ENCODE results near the gene KIRREL3. TPM values are rescaled to one million over a fixed set of nuclear protein-coding genes. Genes with fewer than 3 reads are reported as not detected.

The KIRREL3 gene
- polyA plus RNA-seq, 1 donor (not counting 4 experiments of a cell fraction or from before 2014, with no cell fraction given): 0.04 TPM

DNA sequence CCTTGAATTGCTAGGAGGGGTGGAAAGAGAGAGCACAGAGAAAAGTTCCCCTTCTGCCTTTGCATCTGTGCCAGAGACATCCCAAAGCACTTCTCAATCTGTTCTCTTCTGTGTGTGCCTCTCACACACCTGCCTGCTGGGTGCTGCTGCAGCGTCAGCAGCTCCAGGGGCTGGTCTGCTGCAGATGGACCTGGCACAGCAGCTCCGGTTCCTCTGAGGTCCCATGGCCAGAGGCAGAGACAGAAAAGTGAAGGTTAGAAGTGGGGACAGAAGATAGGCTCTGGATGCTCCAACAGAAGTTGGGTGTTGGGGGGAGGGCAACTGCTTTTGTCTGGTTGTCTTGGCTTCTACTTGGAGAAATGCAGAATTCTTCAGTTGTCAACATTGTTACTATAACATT lies 48.9 kb upstream of the KIRREL3 start:
- FAIRE-seq: no peak
- H4K20me1 ChIP-seq (ENCODE audit: control insufficient read depth, extremely low read depth, insufficient read depth, low read length): no peaks in the 10 kb centered on the region

DNA sequence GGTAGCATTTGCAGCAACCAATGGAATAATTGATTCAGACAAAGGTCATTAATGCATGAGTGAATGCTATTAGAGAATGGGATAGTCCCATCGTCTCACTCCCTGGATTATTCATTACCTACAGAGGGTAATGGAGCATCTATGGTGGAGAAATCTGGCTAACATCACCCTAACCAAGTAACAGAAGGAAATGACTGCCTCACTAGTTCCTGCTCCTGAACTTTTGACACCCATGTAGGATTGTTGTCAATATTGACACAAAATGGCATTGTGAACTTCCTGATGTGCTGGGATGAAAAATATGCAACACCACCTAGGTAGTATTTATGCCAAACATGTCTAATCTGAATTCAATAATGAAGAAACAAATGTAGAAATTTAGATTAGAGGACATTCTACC lies 44.0 kb upstream of the KIRREL3 start:
- H3K9me1 ChIP-seq (ENCODE audit: control insufficient read depth, extremely low read depth, insufficient read depth, low read length): no peaks in the 10 kb centered on the region
- FAIRE-seq (no peak), DNase-seq (ENCODE audit: low read depth, low spot score) (no peak)
- H3K4me1 ChIP-seq (ENCODE audit: control insufficient read depth, extremely low read depth, insufficient read depth, low read length): no peaks in the 10 kb centered on the region
- no peaks in the 10 kb centered on the region for H3K9me3 ChIP-seq (ENCODE audit: control insufficient read depth, low read depth, low read length)
- no peaks in the 10 kb centered on the region for H3K79me2 ChIP-seq (ENCODE audit: control insufficient read depth, insufficient read depth, low read length)
- H3K4me2 ChIP-seq (ENCODE audit: control insufficient read depth, extremely low read depth, insufficient read depth, low read depth, low read length): no peak overlapping the region
- no peaks in the 10 kb centered on the region for H4K20me1 ChIP-seq (ENCODE audit: control insufficient read depth, extremely low read depth, insufficient read depth, low read length)
- H3K4me3 ChIP-seq (ENCODE audit: control insufficient read depth in 2 of 3, extremely low read depth in 1 of 3, insufficient read depth in 2 of 3, low read depth in 1 of 3, low read length in 3 of 3): no peak overlapping the region
- no peak for TF ChIP-seq EZH2 (IDR thresholded peaks at IDR 0.05; ENCODE audit: low read length)
- TF ChIP-seq, protein P1, sequence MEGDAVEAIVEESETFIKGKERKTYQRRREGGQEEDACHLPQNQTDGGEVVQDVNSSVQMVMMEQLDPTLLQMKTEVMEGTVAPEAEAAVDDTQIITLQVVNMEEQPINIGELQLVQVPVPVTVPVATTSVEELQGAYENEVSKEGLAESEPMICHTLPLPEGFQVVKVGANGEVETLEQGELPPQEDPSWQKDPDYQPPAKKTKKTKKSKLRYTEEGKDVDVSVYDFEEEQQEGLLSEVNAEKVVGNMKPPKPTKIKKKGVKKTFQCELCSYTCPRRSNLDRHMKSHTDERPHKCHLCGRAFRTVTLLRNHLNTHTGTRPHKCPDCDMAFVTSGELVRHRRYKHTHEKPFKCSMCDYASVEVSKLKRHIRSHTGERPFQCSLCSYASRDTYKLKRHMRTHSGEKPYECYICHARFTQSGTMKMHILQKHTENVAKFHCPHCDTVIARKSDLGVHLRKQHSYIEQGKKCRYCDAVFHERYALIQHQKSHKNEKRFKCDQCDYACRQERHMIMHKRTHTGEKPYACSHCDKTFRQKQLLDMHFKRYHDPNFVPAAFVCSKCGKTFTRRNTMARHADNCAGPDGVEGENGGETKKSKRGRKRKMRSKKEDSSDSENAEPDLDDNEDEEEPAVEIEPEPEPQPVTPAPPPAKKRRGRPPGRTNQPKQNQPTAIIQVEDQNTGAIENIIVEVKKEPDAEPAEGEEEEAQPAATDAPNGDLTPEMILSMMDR (optimal IDR thresholded peaks at IDR 0.05 in 1 of 3, IDR thresholded peaks at IDR 0.05 in 1 of 3, conservative IDR thresholded peaks at IDR 0.05 in 1 of 3; ENCODE audit: extremely low read depth in 1 of 3, insufficient read depth in 2 of 3, low read length in 3 of 3): no peak
- dilution Hi-C loops (cut with MboI; ENCODE audit: extremely low pct_ligation_motif_present, low sequenced_read_pairs): no loop called here
- no peak overlapping the region for H2AFZ ChIP-seq (ENCODE audit: control insufficient read depth, low read length)
- H3K9ac ChIP-seq (ENCODE audit: control insufficient read depth, extremely low read depth, insufficient read depth, low read length): no peak overlapping the region
- H3K27me3 ChIP-seq (ENCODE audit: control insufficient read depth, extremely low read depth, insufficient read depth, low read length): no peaks in the 10 kb centered on the region
- H3K27ac ChIP-seq (ENCODE audit: control insufficient read depth, insufficient read depth, low read length): no peak overlapping the region
- H3K36me3 ChIP-seq (ENCODE audit: control insufficient read depth in 2 of 2, extremely low read depth in 1 of 2, insufficient read depth in 2 of 2, low read length in 2 of 2): no peaks in the 10 kb centered on the region

More for the DNA sequence above, 48.9 kb upstream of the KIRREL3 start:
- dilution Hi-C loops (cut with MboI; ENCODE audit: extremely low pct_ligation_motif_present, low sequenced_read_pairs): no loop called here
- Histone ChIP-seq H3K79me2 (ENCODE audit: control insufficient read depth, insufficient read depth, low read length) (no peaks in the 10 kb centered on the region), H3K9ac (ENCODE audit: control insufficient read depth, extremely low read depth, insufficient read depth, low read length) (no peak overlapping the region), H3K36me3 (ENCODE audit: control insufficient read depth in 2 of 2, extremely low read depth in 1 of 2, insufficient read depth in 2 of 2, low read length in 2 of 2) (no peaks in the 10 kb centered on the region), H3K27ac (ENCODE audit: control insufficient read depth, insufficient read depth, low read length) (no peak overlapping the region), H3K9me3 (ENCODE audit: control insufficient read depth, low read depth, low read length) (no peaks in the 10 kb centered on the region), H3K27me3 (ENCODE audit: control insufficient read depth, extremely low read depth, insufficient read depth, low read length) (no peaks in the 10 kb centered on the region), H3K4me3 (ENCODE audit: control insufficient read depth in 2 of 3, extremely low read depth in 1 of 3, insufficient read depth in 2 of 3, low read depth in 1 of 3, low read length in 3 of 3) (no peak overlapping the region), H3K4me2 (ENCODE audit: control insufficient read depth, extremely low read depth, insufficient read depth, low read depth, low read length) (no peak overlapping the region), H2AFZ (ENCODE audit: control insufficient read depth, low read length) (no peak overlapping the region), H3K4me1 (ENCODE audit: control insufficient read depth, extremely low read depth, insufficient read depth, low read length) (no peaks in the 10 kb centered on the region), H3K9me1 (ENCODE audit: control insufficient read depth, extremely low read depth, insufficient read depth, low read length) (no peaks in the 10 kb centered on the region)
- TF ChIP-seq EZH2 (IDR thresholded peaks at IDR 0.05; ENCODE audit: low read length): no peak
- TF ChIP-seq, protein P1 (optimal IDR thresholded peaks at IDR 0.05 in 1 of 3, IDR thresholded peaks at IDR 0.05 in 1 of 3, conservative IDR thresholded peaks at IDR 0.05 in 1 of 3; ENCODE audit: extremely low read depth in 1 of 3, insufficient read depth in 2 of 3, low read length in 3 of 3): no peak
- DNase-seq (ENCODE audit: low read depth, low spot score): no peak
